HFF-Myc (cell line): ENCODE data around the gene SDSL.

Experiments used
- DNase-seq: peaks from one replicate; pipeline ENCODE4 v3.0.0-alpha.2; 2011; ENCODE audit warnings: low read depth; ENCODE audit errors: extremely low read depth
- H3K4me3 ChIP-seq: replicated peaks from 2 replicates; pipeline ENCODE4 v1.5.1; 2011; ENCODE audit warnings: low read depth, mild to moderate bottlenecking, control low read depth, low read length
- TF ChIP-seq, protein P1 (sequence below): IDR thresholded peaks from 2 replicates; pipeline ENCODE4 v1.5.1; 2012; ENCODE audit warnings: mild to moderate bottlenecking, low read depth, low read length, control low read depth; ENCODE audit errors: missing control alignments

The SDSL gene

GRCh38 chr12:113468365-113469223, 46.4 kb downstream of the SDSL start:
- DNase-seq, result no peak
- TF ChIP-seq, protein P1, sequence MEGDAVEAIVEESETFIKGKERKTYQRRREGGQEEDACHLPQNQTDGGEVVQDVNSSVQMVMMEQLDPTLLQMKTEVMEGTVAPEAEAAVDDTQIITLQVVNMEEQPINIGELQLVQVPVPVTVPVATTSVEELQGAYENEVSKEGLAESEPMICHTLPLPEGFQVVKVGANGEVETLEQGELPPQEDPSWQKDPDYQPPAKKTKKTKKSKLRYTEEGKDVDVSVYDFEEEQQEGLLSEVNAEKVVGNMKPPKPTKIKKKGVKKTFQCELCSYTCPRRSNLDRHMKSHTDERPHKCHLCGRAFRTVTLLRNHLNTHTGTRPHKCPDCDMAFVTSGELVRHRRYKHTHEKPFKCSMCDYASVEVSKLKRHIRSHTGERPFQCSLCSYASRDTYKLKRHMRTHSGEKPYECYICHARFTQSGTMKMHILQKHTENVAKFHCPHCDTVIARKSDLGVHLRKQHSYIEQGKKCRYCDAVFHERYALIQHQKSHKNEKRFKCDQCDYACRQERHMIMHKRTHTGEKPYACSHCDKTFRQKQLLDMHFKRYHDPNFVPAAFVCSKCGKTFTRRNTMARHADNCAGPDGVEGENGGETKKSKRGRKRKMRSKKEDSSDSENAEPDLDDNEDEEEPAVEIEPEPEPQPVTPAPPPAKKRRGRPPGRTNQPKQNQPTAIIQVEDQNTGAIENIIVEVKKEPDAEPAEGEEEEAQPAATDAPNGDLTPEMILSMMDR, result no peak
- H3K4me3 ChIP-seq, result no peak overlapping the region

DNA sequence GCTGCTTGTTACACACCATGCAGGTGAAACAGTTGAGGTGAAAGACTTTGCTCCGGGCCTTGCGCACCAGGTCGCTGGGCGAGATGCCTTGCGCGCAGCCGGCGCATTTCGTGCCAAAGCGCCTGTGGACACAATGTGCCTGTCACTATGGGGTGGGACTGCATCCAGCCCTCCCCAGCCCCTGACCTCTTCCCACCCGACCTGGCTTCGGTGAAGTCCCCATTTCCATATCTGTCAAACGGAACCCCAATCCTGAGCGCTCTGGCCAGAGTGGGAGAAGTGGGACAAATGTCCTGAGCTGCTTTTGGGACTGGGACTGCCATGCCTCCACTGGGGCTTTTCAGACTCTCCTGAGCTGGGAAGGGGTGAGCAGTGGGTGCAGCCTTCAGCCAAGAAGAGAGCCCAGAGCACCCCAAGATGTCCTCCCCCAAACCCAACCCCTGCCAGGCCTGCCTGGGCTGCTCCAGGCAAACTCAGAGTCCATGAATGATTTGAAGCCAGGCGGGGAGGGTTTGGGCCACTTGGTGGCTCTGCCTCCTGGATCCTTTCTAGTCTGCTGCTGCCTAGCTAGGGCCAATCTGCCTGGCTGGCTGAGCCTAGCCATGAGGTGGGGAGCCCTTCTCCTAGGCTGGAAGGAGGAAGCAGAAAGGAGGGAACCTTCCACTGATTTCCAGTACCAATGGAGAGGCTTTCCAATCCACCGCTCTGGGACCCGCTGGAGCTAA, 47.2 kb downstream of the SDSL start:
- no peak overlapping the region for H3K4me3 ChIP-seq
- TF ChIP-seq, protein P1, result no peak
- no peak for DNase-seq

GRCh38 chr12:113469949-113470743, 48.0 kb downstream of the SDSL start:
- DNase-seq, result no peak
- no peak overlapping the region for H3K4me3 ChIP-seq
- TF ChIP-seq, protein P1, result no peak

GRCh38 chr12:113470871-113471618, 48.9 kb downstream of the SDSL start:
- TF ChIP-seq, protein P1, result no peak
- no peak for DNase-seq
- no peak overlapping the region for H3K4me3 ChIP-seq

DNA sequence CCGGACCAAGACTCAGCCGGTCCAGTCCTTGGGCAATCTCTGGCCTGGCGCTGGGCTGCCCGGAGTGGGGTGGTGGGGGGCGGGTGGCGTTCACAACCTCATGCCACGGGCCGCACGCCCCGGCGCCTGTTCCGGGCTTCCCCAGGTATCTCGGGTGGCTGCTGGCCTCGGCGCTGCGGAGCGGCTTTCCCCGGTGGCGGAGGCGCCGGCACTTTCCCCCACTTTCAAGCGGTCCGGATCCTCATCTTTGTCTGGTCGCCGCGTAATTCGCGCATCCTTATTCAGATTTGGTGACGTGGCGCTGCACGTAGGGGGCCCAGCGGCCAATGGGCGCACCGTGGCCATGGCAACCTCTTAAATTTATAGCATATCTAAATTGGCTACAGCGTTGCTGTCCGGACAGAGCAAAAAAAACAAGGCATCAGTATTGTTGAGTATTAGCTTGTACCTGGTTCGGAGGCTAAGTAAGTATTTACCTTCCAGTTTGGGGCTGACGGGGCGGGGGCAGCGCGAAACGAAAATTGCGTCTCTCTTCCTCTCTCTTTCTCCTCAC, 49.5 kb downstream of the SDSL start, which contains the start of gene LHX5:
TSS of gene LHX5 (minus strand) at position 253 of the 553 bp plus-strand sequence. CDS start 373 bp downstream, outside the sequence.
- no peak within 1 kb of the TSS for H3K4me3 ChIP-seq
- no peak for DNase-seq
- TF ChIP-seq, protein P1, result no peak
